ENCODE measurements around the gene LPCAT3.

DNA sequence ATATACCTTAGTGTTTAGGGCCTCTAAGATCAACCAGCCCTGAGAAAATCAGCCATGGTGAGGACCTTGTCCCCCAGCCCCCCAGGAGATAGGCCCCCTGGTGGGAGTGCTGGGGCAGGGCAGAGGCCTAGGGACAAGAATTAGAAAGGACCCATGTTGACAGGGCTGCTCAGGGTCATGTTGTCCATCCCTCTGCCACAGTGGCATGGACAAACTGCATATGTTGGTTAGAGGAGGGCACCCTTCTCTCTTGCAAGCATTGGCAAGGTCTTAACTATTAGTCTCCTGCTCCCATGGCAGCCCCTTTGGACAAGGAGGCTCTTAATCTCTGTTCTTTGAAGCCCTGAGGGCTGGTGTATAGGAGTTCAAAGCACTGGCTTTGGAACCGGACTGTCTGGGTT lies 67.9 kb downstream of the LPCAT3 start:
- TF ChIP-seq, protein P1, sequence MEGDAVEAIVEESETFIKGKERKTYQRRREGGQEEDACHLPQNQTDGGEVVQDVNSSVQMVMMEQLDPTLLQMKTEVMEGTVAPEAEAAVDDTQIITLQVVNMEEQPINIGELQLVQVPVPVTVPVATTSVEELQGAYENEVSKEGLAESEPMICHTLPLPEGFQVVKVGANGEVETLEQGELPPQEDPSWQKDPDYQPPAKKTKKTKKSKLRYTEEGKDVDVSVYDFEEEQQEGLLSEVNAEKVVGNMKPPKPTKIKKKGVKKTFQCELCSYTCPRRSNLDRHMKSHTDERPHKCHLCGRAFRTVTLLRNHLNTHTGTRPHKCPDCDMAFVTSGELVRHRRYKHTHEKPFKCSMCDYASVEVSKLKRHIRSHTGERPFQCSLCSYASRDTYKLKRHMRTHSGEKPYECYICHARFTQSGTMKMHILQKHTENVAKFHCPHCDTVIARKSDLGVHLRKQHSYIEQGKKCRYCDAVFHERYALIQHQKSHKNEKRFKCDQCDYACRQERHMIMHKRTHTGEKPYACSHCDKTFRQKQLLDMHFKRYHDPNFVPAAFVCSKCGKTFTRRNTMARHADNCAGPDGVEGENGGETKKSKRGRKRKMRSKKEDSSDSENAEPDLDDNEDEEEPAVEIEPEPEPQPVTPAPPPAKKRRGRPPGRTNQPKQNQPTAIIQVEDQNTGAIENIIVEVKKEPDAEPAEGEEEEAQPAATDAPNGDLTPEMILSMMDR (optimal IDR thresholded peaks at IDR 0.05 in 1 of 3, IDR thresholded peaks at IDR 0.05 in 1 of 3, conservative IDR thresholded peaks at IDR 0.05 in 1 of 3; ENCODE audit: extremely low read depth in 1 of 3, insufficient read depth in 2 of 3, low read length in 3 of 3): peak in 1 of 3 experiments; percentile 22
- no peak for TF ChIP-seq EZH2 (IDR thresholded peaks at IDR 0.05; ENCODE audit: low read length)
